ENCODE data around the gene NR1H2.

- TF ChIP-seq ZNF274 (IDR thresholded peaks at IDR 0.05; ENCODE audit: low read depth, low read length) = no peak
- no peak for TF ChIP-seq YY1 (IDR thresholded peaks at IDR 0.05; ENCODE audit: insufficient read depth, insufficient read length)
- no peak for TF ChIP-seq SUZ12 (IDR thresholded peaks at IDR 0.05; ENCODE audit: extremely low read depth, insufficient read depth, insufficient read length)
Observed at GRCh38 chr19:50425581-50425980, 49.3 kb downstream of the NR1H2 start.

Data from NT2/D1 (cell line).